B cell (primary cell): ENCODE data around the gene UQCC3.

Source experiments
- CTCF ChIP-seq: fragments of 200-600 bp; IDR thresholded peaks from one replicate; pipeline ENCODE4 v1.8.0; 2022; ENCODE audit warnings: antibody characterized with exemption, mild to moderate bottlenecking
- EZH2 ChIP-seq: IDR thresholded peaks from 2 replicates; pipeline ENCODE4 v1.6.1; 2012; ENCODE audit warnings: borderline replicate concordance, low read depth, mild to moderate bottlenecking, moderate library complexity, low read length; ENCODE audit not compliant: insufficient read depth, poor library complexity, severe bottlenecking

GRCh38 chr11:62676698-62677097 is 5.2 kb downstream of the UQCC3 start:
- TF ChIP-seq CTCF (no peak), EZH2 (no peak)
